ENCODE results near the gene CABLES2. TPM values are rescaled to one million over a fixed set of nuclear protein-coding genes. Genes with fewer than 3 reads are reported as not detected.
A peak's percentile ranks its signal among the peaks of the same experiment; 100 is the strongest.
"Not testable (repeated sequence)": the region's sequence is repeated elsewhere in the genome, so short reads cannot be mapped to it uniquely, and the experiment has no call there.

Gene CABLES2
- total RNA-seq, 1 donor from 2014 or later, result 1.2 TPM

DNA sequence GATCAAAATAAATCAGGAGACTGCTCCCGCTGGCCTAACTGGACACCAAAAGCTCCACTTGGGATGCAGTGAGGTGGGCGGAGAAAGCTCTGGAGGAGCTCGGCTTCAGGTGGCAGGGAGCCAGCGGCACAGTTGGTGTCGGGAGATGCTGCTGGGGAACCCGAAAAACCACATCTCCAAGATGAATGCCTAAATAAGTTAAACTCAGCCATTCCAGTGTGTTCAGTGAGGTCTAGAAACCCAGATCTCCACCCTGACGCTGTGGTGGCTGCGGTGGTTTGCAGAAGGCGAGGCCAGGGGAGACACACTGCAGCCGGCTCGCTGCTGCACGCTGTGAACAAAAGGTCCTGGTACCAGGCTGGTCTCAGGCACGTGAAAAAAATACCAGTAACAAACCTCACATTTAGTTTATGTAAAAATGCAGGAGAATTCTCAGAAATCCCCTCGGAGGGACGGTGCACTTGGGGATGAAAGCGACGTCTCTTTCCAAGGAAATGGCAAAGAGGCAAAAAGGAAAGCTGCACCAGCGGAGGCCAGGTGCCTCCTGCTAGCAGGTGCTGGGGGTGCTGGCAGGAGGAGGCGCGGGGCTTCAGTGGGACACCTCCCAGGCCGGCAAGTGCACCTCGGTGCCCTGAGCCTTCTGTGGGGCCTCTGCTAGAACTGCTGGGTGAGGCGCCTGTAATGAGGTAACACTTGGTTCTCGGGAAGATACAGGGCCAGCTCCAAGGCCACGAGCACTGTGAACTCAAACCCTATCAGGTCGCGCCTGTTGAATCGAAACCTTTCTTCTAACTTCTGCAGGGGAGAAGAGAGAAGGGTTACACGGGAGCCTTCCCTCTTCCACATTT lies 16.5 kb downstream of the CABLES2 start:
- no peak for DNase-seq (ENCODE audit: low read depth, low spot score)

GRCh38 chr20:62389601-62390087 lies 17.4 kb downstream of the CABLES2 start:
- DNase-seq (ENCODE audit: low read depth, low spot score), result no peak

- no peak for DNase-seq (ENCODE audit: low read depth, low spot score)
Measured at GRCh38 chr20:62388839-62389600, 18.1 kb downstream of the CABLES2 start.

DNA sequence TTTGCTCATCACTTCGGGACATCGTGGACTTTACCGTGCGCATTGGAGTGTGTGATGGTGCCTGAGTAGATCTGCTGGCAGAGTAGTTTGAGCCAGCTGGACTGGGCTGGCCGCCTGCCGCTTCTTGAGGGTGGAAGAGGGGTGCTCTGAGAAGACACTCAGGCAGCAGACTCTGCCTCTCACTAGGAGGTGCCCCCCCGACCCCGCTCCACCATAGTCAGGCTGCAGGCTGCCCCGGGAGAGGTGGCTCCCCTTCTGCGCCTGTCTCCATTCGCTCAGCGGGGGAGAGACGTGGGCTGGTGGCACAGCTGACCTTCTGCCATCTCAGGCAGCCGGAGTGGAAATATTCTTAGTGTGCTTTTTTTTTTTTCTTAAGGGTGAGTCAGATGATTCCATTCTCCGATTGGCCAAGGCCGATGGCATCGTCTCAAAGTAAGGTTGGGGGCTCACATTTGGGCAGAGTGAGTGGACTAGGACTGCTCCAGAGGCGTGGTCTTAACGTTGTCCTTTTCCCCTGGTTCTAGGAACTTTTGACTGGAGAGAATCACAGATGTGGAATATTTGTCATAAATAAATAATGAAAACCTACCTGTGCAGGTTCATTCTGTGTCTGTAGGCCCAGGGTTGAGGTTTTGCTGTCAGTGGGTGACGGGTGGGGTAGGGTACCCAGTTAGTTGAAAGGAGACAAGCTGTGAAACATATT lies 19.0 kb downstream of the CABLES2 start:
- no peak for DNase-seq (ENCODE audit: low read depth, low spot score)

- DNase-seq (ENCODE audit: low read depth, low spot score), result no peak
Measured at GRCh38 chr20:62387219-62387913, 19.7 kb downstream of the CABLES2 start.

GRCh38 chr20:62386383-62387218 lies 20.5 kb downstream of the CABLES2 start, which contains the start of gene RPS21:
RPS21 (plus strand) TSS chr20:62387103; CDS start chr20:62387339, 236 bp downstream.
- peak; percentile 73 for DNase-seq (ENCODE audit: low read depth, low spot score)

GRCh38 chr20:62382306-62383198 lies 24.5 kb downstream of the CABLES2 start:
- peak; percentile 40 for DNase-seq (ENCODE audit: low read depth, low spot score)

GRCh38 chr20:62381842-62382241 lies 25.2 kb downstream of the CABLES2 start:
- DNase-seq (ENCODE audit: low read depth, low spot score), result no peak

- no peak for DNase-seq (ENCODE audit: low read depth, low spot score)
Measured at GRCh38 chr20:62381202-62381797, 25.8 kb downstream of the CABLES2 start.

DNA sequence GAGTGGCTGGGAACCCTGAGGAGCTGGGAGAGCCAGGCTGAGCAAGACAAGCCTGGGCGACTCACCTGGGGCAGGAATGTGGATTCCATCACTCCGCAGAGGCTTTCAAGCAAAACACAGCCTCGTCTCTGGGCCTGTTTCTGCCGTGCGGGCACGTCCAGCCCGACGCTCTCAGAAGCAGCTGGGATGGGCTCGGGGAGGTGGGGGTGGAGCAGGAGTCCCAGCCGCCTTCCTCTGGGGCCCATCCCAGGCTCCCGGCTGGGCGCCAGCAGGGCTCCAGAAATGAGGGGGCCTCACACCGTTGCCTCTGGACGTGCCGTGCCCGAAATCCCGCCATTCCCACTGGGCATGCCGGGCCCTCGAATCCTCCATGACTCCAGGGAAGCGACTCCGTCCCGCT lies 28.9 kb downstream of the CABLES2 start:
- DNase-seq (ENCODE audit: low read depth, low spot score), result no peak

DNA sequence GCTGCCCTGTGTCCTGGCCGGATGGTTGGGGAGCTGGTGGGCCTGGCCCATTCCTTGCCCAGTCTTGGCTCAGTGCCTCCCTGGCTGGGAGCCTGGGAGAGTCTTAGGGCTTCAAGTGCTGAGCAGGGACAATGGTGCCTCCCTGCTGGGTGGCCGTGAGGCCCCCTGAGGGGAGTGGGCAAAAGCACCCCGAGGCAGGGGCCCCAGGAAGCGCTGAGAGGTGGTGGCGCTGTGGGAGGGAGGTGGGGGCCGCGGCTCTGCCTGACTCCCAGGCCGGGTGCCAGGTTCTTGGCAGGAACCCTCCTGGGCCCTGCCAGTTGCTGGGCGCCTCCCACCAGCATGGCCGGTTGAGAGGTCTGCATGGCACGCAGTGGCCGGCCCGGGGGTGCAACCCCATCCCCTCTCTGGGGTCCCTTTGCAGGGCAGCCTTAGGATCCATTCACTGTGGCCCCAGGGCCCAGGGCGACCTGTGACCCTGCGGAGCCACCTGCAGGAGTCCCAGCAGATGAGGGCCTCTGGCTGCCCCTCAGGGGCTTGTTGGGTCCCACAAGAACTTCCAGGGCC lies 29.4 kb downstream of the CABLES2 start:
- DNase-seq (ENCODE audit: low read depth, low spot score), result no peak

DNA sequence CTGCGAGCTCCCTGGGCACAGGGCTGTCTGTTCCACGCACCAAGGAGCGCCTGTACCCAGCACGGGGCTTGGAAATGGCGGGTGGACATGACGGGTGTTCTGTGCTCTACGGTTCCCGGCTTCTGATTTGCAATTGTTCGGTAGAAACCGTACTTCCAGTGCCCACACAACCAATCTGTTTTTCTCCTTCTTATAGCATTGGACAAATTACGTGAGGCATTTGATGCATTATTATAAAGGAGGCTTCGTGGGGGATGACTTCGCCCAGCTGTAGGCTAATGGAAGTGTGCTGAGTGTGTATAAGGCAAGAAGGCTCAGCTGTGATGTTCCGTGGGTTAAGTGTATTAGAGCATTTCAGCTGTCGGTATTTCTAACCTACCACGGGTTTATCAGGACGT lies 30.0 kb downstream of the CABLES2 start:
- DNase-seq (ENCODE audit: low read depth, low spot score), result no peak

DNA sequence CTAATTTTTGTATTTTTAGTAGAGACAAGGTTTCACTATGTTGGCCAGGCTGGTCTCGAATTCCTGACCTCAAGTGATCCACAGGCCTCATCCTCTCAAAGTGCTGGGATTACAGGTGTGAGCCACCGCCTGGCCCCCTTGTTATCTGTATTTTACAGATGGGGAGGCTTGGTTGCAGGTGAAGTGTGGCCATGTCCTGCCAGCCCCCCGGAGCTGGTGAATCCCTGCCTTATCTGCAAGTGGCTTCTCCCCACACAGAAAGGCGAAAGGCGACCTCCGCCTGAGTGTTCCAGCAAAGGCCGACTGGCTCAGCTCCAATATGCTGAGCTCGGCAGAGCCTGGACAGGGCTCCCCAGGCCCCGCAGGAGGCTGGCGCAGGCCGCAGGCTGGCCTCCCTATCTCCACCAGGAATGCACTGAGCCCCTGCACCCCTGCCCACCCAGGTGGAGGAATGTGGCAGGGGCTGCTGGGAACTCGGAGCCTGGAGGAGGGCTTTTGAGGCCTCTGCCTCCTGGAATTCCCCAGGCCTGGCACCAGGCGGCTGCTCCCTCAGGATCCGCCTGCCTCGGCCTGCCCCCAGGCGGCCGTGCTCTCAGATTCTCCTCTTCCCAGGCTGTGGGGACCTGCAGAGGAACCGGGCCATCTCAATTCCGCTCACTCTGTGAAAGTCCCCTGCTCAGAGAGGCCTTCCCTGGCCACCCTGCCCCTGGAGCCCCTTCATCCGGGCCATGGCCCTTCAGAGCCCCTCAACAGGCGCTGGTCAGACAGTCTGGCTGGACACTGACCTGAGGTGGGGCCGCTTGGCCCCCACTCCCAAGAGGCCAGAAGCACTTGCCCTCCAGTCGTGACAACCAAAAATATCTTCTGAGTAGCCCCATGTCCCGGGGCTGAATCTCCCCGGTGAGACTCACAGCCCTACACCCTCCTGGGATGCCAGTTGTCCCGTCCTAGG lies 30.7 kb downstream of the CABLES2 start:
- no peak for DNase-seq (ENCODE audit: low read depth, low spot score)

DNA sequence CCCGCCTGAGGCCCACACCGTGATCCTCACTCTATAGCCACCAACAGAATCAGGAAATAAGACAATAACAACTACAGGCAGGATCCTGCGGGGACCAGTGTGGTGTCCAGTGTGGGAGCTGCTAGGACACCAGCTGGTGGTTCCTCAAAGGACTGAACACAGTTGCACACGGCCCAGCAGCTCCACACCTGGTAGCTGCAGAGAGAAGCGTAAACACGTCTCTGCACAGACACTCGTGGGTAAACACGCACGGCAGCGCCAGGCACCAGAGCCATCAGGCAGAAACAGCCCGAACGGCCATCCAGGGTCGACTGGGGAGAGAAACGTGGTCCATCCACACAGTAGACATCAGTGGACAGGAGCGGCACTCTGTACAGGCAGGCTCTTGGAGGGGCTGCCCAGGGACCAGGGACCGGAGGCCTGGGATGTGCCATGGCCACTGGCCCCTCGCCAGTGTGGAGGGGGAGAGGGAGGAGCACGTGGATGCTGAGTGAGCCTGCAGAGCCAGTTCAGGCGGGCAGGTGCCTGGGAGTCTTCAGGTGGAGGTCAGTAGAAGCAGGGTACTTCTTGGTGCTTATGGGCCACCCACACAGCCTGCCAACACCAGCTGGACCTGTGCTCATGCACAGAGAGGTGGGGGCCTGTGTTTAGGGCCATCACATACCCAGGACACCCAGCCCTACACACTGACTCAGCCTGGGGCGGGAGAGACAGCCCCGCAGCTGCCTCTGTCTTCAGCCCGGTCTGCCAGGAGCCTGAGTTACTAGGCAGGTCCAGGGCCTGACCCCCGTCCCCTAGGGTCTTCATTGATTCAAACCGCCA lies 32.5 kb downstream of the CABLES2 start:
- DNase-seq (ENCODE audit: low read depth, low spot score), result no peak

DNA sequence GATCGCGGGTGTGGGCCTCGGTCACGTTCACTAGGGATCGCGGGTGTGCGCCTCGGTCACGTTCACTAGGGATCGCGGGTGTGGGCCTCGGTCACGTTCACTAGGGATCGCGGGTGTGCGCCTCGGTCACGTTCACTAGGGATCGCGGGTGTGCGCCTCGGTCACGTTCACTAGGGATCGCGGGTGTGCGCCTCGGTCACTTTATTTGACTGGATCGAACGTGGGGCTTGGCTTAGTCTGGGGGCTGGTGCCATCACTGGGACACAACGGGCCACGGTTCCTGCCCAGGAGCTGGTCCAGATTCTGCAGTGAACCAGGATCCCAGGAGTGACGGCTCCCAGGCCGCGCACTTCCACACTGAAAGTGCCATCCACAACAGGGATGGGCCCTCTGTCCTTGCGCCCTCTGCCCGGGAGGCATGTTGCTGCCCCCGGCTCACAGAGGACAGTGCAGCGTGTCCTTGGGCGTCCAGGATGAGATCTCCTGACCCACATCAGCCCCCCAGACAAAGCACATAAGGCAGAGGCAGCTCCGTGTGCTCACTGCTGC lies 33.4 kb downstream of the CABLES2 start:
- not testable (repeated sequence) for DNase-seq (ENCODE audit: low read depth, low spot score)

Data from pulmonary artery endothelial cell (primary cell).